Upper lobe of left lung (tissue), 6 donors: Measurements from ENCODE around the gene CDC7. TPM values are rescaled to one million over a fixed set of nuclear protein-coding genes. Genes with fewer than 3 reads are reported as not detected.

Experiments used
- ATAC-seq, 2 donors: fragments of 200-7000 bp; cut with Tn5 transposase; one replicate each; pipeline ENCODE4 v1.9.1; 2022; ENCODE audit warnings: mild to moderate bottlenecking in 2 of 2, moderate library complexity in 2 of 2; ENCODE audit not compliant: low FRiP score in 2 of 2
- DNase-seq, 2 donors: peaks; one replicate each; pipeline ENCODE4 v3.0.0-alpha.2; 2019 to 2020
- H3K27ac ChIP-seq, 4 donors: fragments of 200-600 bp; sonication (generic); one replicate each; pipeline ENCODE4 v1.5.1; 2016 to 2019
- H3K27me3 ChIP-seq, 4 donors: fragments of 200-600 bp; sonication (generic); one replicate each; pipeline ENCODE4 v1.5.1; 2017 to 2019
- H3K36me3 ChIP-seq, 4 donors: fragments of 200-600 bp; sonication (generic); one replicate each; pipeline ENCODE4 v1.5.1; 2016 to 2019
- H3K4me1 ChIP-seq, 4 donors: fragments of 200-600 bp; sonication (generic); one replicate each; pipeline ENCODE4 v1.5.1; 2018 to 2019
- H3K4me3 ChIP-seq, 4 donors: fragments of 200-600 bp; sonication (generic); one replicate each; pipeline ENCODE4 v1.5.1; 2017 to 2019; ENCODE audit warnings: mild to moderate bottlenecking in 2 of 4, moderate library complexity in 1 of 4
- H3K9me3 ChIP-seq, 4 donors: fragments of 200-600 bp; sonication (generic); one replicate each; pipeline ENCODE4 v1.5.1; 2018 to 2019
- CTCF ChIP-seq, 6 experiments: fragments of 450-650 bp in 4 of 6; fragments of 200-600 bp in 2 of 6; sonication (generic) in 2 of 6; IDR thresholded peaks; one replicate each; pipeline ENCODE4 v1.5.1; 2016 to 2019; ENCODE audit warnings: antibody characterized with exemption in 6 of 6
- EP300 ChIP-seq, 4 donors: sonication (generic); formaldehyde crosslinking; IDR thresholded peaks; one replicate each; pipeline ENCODE4 v1.5.1; 2017; ENCODE audit warnings: antibody characterized with exemption in 4 of 4, control low read depth in 2 of 4
- POLR2A ChIP-seq, 4 donors: fragments of 450-650 bp; IDR thresholded peaks; one replicate each; pipeline ENCODE4 v1.5.1; 2016 to 2017; ENCODE audit warnings: antibody characterized with exemption in 4 of 4, mild to moderate bottlenecking in 2 of 4
- POLR2AphosphoS5 ChIP-seq, 2 donors: sonication (generic); formaldehyde crosslinking; IDR thresholded peaks; one replicate each; pipeline ENCODE4 v1.5.1; 2017; ENCODE audit warnings: antibody characterized with exemption in 2 of 2
- WGBS, 2 donors: methylation state at CpG; one replicate each; pipeline ENCODE4 v1.1.5; 2017 to 2018; 5-methylcytosine and 5-hydroxymethylcytosine counted together
- total RNA-seq, 6 donors: library from RNA; depleted of rRNA in 4 of 6; stranded (reverse); fragments of >200 nt in 4 of 6; gene quantifications; one replicate each; pipeline versions ENCODE4 v1.1.0 to v1.2.1, GENCODE V29; 2016 to 2021
- donor health status: DM: no; HTN: no; CAD: no; lungs with moderate emphysema.
- donor health status: DM: no; HTN: yes; CAD: no; lungs with severe emphysema.

The CDC7 gene
- total RNA-seq, 6 donors from 2014 or later = 1.6 to 6.2 (median 2.6) TPM

GRCh38 chr1:91526496-91526895 is 25.8 kb downstream of the CDC7 start:
- H3K4me1 ChIP-seq = peaks cover 0 to 3% (median 0%) of the 10 kb centered on the region in 4 donors
- no peaks in the 10 kb centered on the region for H3K9me3 ChIP-seq
- H3K36me3 ChIP-seq = no peaks in the 10 kb centered on the region
- no peak overlapping the region for H3K27ac ChIP-seq
- TF ChIP-seq EP300 (IDR thresholded peaks at IDR 0.05) (no peak), POLR2A (IDR thresholded peaks at IDR 0.05) (no peak), CTCF (IDR thresholded peaks at IDR 0.05) (no peak), POLR2AphosphoS5 (IDR thresholded peaks at IDR 0.05) (no peak)
- no peak for DNase-seq
- H3K27me3 ChIP-seq = no peaks in the 10 kb centered on the region
- peak in 1 of 2 donors; percentile 48 for ATAC-seq
- H3K4me3 ChIP-seq = no peak overlapping the region
- 76 to 85% methylated on average over 5 of the region's 5 CpGs for WGBS, 2 donors

- ATAC-seq (no peak), DNase-seq (no peak)
- Histone ChIP-seq H3K27ac (no peak overlapping the region), H3K4me1 (peaks cover 0 to 3% (median 0%) of the 10 kb centered on the region in 4 donors), H3K4me3 (no peak overlapping the region), H3K9me3 (no peaks in the 10 kb centered on the region), H3K36me3 (no peaks in the 10 kb centered on the region), H3K27me3 (no peaks in the 10 kb centered on the region)
- WGBS, 2 donors = 93 to 97% methylated on average over 4 of the region's 4 CpGs
- no peak for TF ChIP-seq CTCF (IDR thresholded peaks at IDR 0.05)
- TF ChIP-seq POLR2A (IDR thresholded peaks at IDR 0.05) = no peak
Measured at GRCh38 chr1:91527266-91527765, 26.7 kb downstream of the CDC7 start.

GRCh38 chr1:91527781-91528180 is 27.1 kb downstream of the CDC7 start:
- TF ChIP-seq EP300 (IDR thresholded peaks at IDR 0.05) (no peak), POLR2AphosphoS5 (IDR thresholded peaks at IDR 0.05) (no peak), POLR2A (IDR thresholded peaks at IDR 0.05) (no peak), CTCF (IDR thresholded peaks at IDR 0.05) (no peak)
- H3K27ac ChIP-seq = no peak overlapping the region
- peaks cover 0 to 3% (median 0%) of the 10 kb centered on the region in 4 donors for H3K4me1 ChIP-seq
- DNase-seq (no peak), ATAC-seq (peak in 1 of 2 donors; percentile 26)
- no peaks in the 10 kb centered on the region for H3K9me3 ChIP-seq
- no peaks in the 10 kb centered on the region for H3K27me3 ChIP-seq
- H3K36me3 ChIP-seq = no peaks in the 10 kb centered on the region
- no peak overlapping the region for H3K4me3 ChIP-seq
- WGBS, 2 donors = 77 to 90% methylated on average over 2 of the region's 2 CpGs

- no peaks in the 10 kb centered on the region for H3K9me3 ChIP-seq
- peaks cover 0 to 3% (median 0%) of the 10 kb centered on the region in 4 donors for H3K4me1 ChIP-seq
- no peaks in the 10 kb centered on the region for H3K27me3 ChIP-seq
- TF ChIP-seq CTCF (IDR thresholded peaks at IDR 0.05) (peak in 2 of 6 experiments; percentile 28 to 30), POLR2A (IDR thresholded peaks at IDR 0.05) (no peak)
- H3K4me3 ChIP-seq = no peak overlapping the region
- no peaks in the 10 kb centered on the region for H3K36me3 ChIP-seq
- ATAC-seq (no peak), DNase-seq (peak in 1 of 2 donors; percentile 27)
- WGBS, 2 donors = 59 to 63% methylated on average over 3 of the region's 3 CpGs
- no peak overlapping the region for H3K27ac ChIP-seq
Measured at GRCh38 chr1:91529856-91530255, 29.2 kb downstream of the CDC7 start.

- no peaks in the 10 kb centered on the region for H3K9me3 ChIP-seq
- no peak overlapping the region for H3K27ac ChIP-seq
- peaks cover 5 to 16% (median 8%) of the 10 kb centered on the region in 4 donors for H3K4me1 ChIP-seq
- DNase-seq (no peak), ATAC-seq (no peak)
- 89 to 95% methylated on average over 4 of the region's 4 CpGs for whole genome bisulfite sequencing, 2 donors
- no peak overlapping the region for H3K4me3 ChIP-seq
- H3K36me3 ChIP-seq = no peaks in the 10 kb centered on the region
- TF ChIP-seq POLR2A (IDR thresholded peaks at IDR 0.05) = no peak
- no peak for TF ChIP-seq CTCF (IDR thresholded peaks at IDR 0.05)
- TF ChIP-seq EP300 (IDR thresholded peaks at IDR 0.05) = no peak
- no peak for TF ChIP-seq POLR2AphosphoS5 (IDR thresholded peaks at IDR 0.05)
- H3K27me3 ChIP-seq = no peaks in the 10 kb centered on the region
Measured at GRCh38 chr1:91533361-91534024, 32.8 kb downstream of the CDC7 start.
